ENCODE measurements around the gene IQCH. TPM values are rescaled to one million over a fixed set of nuclear protein-coding genes. Genes with fewer than 3 reads are reported as not detected.
"Not testable (repeated sequence)": the region's sequence is repeated elsewhere in the genome, so short reads cannot be mapped to it uniquely, and the experiment has no call there.

Gene IQCH
- total and polyA plus RNA-seq, 5 donors = 0.34 to 2.1 (median 1.4) TPM

GRCh38 chr15:67359431-67360079 is 105.0 kb downstream of the IQCH start:
- 60% methylated on average over 8 of the region's 8 CpGs for WGBS
- H3K27me3 ChIP-seq (ENCODE audit: control insufficient read depth, insufficient read depth) = no peaks in the 10 kb centered on the region
- no peak overlapping the region for H3K27ac ChIP-seq (ENCODE audit: low read length)
- intact Hi-C loops (cut with DNase I) = no loop called here
- H3K4me3 ChIP-seq (ENCODE audit: low read length) = no peak overlapping the region
- H3K9me3 ChIP-seq (ENCODE audit: control insufficient read depth, low read length) = no peaks in the 10 kb centered on the region
- no peaks in the 10 kb centered on the region for H3K4me1 ChIP-seq (ENCODE audit: control insufficient read depth, insufficient read depth, low read length)
- DNase-seq (no peak), ATAC-seq (no peak)

- H3K27me3 ChIP-seq (ENCODE audit: control insufficient read depth, insufficient read depth) = no peaks in the 10 kb centered on the region
- DNase-seq (no peak), ATAC-seq (no peak)
- WGBS = 92% methylated on average over 2 of the region's 2 CpGs
- no peak overlapping the region for H3K27ac ChIP-seq (ENCODE audit: low read length)
- no peaks in the 10 kb centered on the region for H3K4me1 ChIP-seq (ENCODE audit: control insufficient read depth, insufficient read depth, low read length)
- no peak overlapping the region for H3K4me3 ChIP-seq (ENCODE audit: low read length)
- intact Hi-C loops (cut with DNase I) = no loop called here
- no peaks in the 10 kb centered on the region for H3K9me3 ChIP-seq (ENCODE audit: control insufficient read depth, low read length)
Measured at GRCh38 chr15:67361100-67361499, 106.5 kb downstream of the IQCH start.

GRCh38 chr15:67363712-67364111 is 109.1 kb downstream of the IQCH start:
- intact Hi-C loops (cut with DNase I); H3K27ac ChIP-seq (ENCODE audit: low read length): not testable (repeated sequence)
- WGBS = 46% methylated on average over 1 of the region's 1 CpG

GRCh38 chr15:67365994-67366393 is 111.4 kb downstream of the IQCH start:
- 74% methylated on average over 2 of the region's 2 CpGs for WGBS
- no peak overlapping the region for H3K4me3 ChIP-seq (ENCODE audit: low read length)
- no peak for ATAC-seq
- no peaks in the 10 kb centered on the region for H3K4me1 ChIP-seq (ENCODE audit: control insufficient read depth, insufficient read depth, low read length)
- intact Hi-C loops (cut with DNase I) = no loop called here
- DNase-seq = no peak
- H3K27me3 ChIP-seq (ENCODE audit: control insufficient read depth, insufficient read depth) = no peaks in the 10 kb centered on the region
- no peak overlapping the region for H3K27ac ChIP-seq (ENCODE audit: low read length)
- no peaks in the 10 kb centered on the region for H3K9me3 ChIP-seq (ENCODE audit: control insufficient read depth, low read length)

More at GRCh38 chr15:67363712-67364111, 109.1 kb downstream of the IQCH start:
- DNase-seq; H3K4me1 ChIP-seq (ENCODE audit: control insufficient read depth, insufficient read depth, low read length); H3K4me3 ChIP-seq (ENCODE audit: low read length); ATAC-seq; H3K27me3 ChIP-seq (ENCODE audit: control insufficient read depth, insufficient read depth); H3K9me3 ChIP-seq (ENCODE audit: control insufficient read depth, low read length): not testable (repeated sequence)

GRCh38 chr15:67366904-67367303 is 112.3 kb downstream of the IQCH start:
- Histone ChIP-seq H3K27me3 (ENCODE audit: control insufficient read depth, insufficient read depth) (no peaks in the 10 kb centered on the region), H3K4me3 (ENCODE audit: low read length) (no peak overlapping the region), H3K9me3 (ENCODE audit: control insufficient read depth, low read length) (no peaks in the 10 kb centered on the region), H3K27ac (ENCODE audit: low read length) (no peak overlapping the region), H3K4me1 (ENCODE audit: control insufficient read depth, insufficient read depth, low read length) (no peaks in the 10 kb centered on the region)
- no peak for ATAC-seq
- intact Hi-C loops (cut with DNase I) = no loop called here
- 92% methylated on average over 1 of the region's 1 CpG for WGBS
- DNase-seq = no peak

GRCh38 chr15:67369359-67369998 is 114.9 kb downstream of the IQCH start:
- 91% methylated on average over 2 of the region's 2 CpGs for WGBS
- Histone ChIP-seq H3K27ac (ENCODE audit: low read length) (no peak overlapping the region), H3K9me3 (ENCODE audit: control insufficient read depth, low read length) (no peaks in the 10 kb centered on the region), H3K4me3 (ENCODE audit: low read length) (no peak overlapping the region), H3K4me1 (ENCODE audit: control insufficient read depth, insufficient read depth, low read length) (no peaks in the 10 kb centered on the region), H3K27me3 (ENCODE audit: control insufficient read depth, insufficient read depth) (no peaks in the 10 kb centered on the region)
- DNase-seq (no peak), ATAC-seq (no peak)
- intact Hi-C loops (cut with DNase I) = no loop called here

- intact Hi-C loops (cut with DNase I) = no loop called here
- Histone ChIP-seq H3K4me1 (ENCODE audit: control insufficient read depth, insufficient read depth, low read length) (no peaks in the 10 kb centered on the region), H3K27ac (ENCODE audit: low read length) (no peak overlapping the region), H3K9me3 (ENCODE audit: control insufficient read depth, low read length) (no peaks in the 10 kb centered on the region), H3K27me3 (ENCODE audit: control insufficient read depth, insufficient read depth) (no peaks in the 10 kb centered on the region), H3K4me3 (ENCODE audit: low read length) (no peak overlapping the region)
- 83% methylated on average over 9 of the region's 9 CpGs for WGBS
- no peak for ATAC-seq
- no peak for DNase-seq
Measured at GRCh38 chr15:67370206-67370954, 115.8 kb downstream of the IQCH start.

GRCh38 chr15:67372543-67372942 is 118.0 kb downstream of the IQCH start:
- Histone ChIP-seq H3K9me3 (ENCODE audit: control insufficient read depth, low read length) (no peaks in the 10 kb centered on the region), H3K27me3 (ENCODE audit: control insufficient read depth, insufficient read depth) (no peaks in the 10 kb centered on the region), H3K4me1 (ENCODE audit: control insufficient read depth, insufficient read depth, low read length) (no peaks in the 10 kb centered on the region), H3K4me3 (ENCODE audit: low read length) (no peak overlapping the region), H3K27ac (ENCODE audit: low read length) (no peak overlapping the region)
- ATAC-seq = no peak
- WGBS = 79% methylated on average over 8 of the region's 8 CpGs
- no peak for DNase-seq
- intact Hi-C loops (cut with DNase I) = no loop called here

- H3K27ac ChIP-seq (ENCODE audit: low read length) = no peak overlapping the region
- WGBS = 86% methylated on average over 6 of the region's 6 CpGs
- DNase-seq = no peak
- no peaks in the 10 kb centered on the region for H3K9me3 ChIP-seq (ENCODE audit: control insufficient read depth, low read length)
- intact Hi-C loops (cut with DNase I) = no loop called here
- no peak overlapping the region for H3K4me3 ChIP-seq (ENCODE audit: low read length)
- H3K27me3 ChIP-seq (ENCODE audit: control insufficient read depth, insufficient read depth) = no peaks in the 10 kb centered on the region
- no peaks in the 10 kb centered on the region for H3K4me1 ChIP-seq (ENCODE audit: control insufficient read depth, insufficient read depth, low read length)
- ATAC-seq = no peak
Measured at GRCh38 chr15:67372986-67373675, 118.5 kb downstream of the IQCH start.

- DNase-seq = no peak
- no peak for ATAC-seq
- Histone ChIP-seq H3K27ac (ENCODE audit: low read length) (no peak overlapping the region), H3K27me3 (ENCODE audit: control insufficient read depth, insufficient read depth) (no peaks in the 10 kb centered on the region), H3K4me3 (ENCODE audit: low read length) (no peak overlapping the region), H3K4me1 (ENCODE audit: control insufficient read depth, insufficient read depth, low read length) (no peaks in the 10 kb centered on the region), H3K9me3 (ENCODE audit: control insufficient read depth, low read length) (no peaks in the 10 kb centered on the region)
- intact Hi-C loops (cut with DNase I) = no loop called here
Measured at GRCh38 chr15:67373971-67374370, 119.4 kb downstream of the IQCH start.

GRCh38 chr15:67379530-67379929 is 124.9 kb downstream of the IQCH start:
- no peaks in the 10 kb centered on the region for H3K4me1 ChIP-seq (ENCODE audit: control insufficient read depth, insufficient read depth, low read length)
- intact Hi-C loops (cut with DNase I) = no loop called here
- WGBS = 81% methylated on average over 3 of the region's 3 CpGs
- no peaks in the 10 kb centered on the region for H3K9me3 ChIP-seq (ENCODE audit: control insufficient read depth, low read length)
- no peak for DNase-seq
- no peak overlapping the region for H3K27ac ChIP-seq (ENCODE audit: low read length)
- no peak for ATAC-seq
- peaks cover under 1% of the 10 kb centered on the region for H3K27me3 ChIP-seq (ENCODE audit: control insufficient read depth, insufficient read depth)
- no peak overlapping the region for H3K4me3 ChIP-seq (ENCODE audit: low read length)

Measured in right cardiac atrium (tissue), 5 donors.